H9 (cell line): ENCODE results near the gene PMM2. TPM values are rescaled to one million over a fixed set of nuclear protein-coding genes. Genes with fewer than 3 reads are reported as not detected.

Experiments used
- DNase-seq: peaks from one replicate; pipeline ENCODE4 v3.0.0-alpha.2; 2017
- H2AFZ ChIP-seq: one replicate; pipeline ENCODE4 v1.6.1; 2013; ENCODE audit warnings: mild to moderate bottlenecking, low read length, control low read depth, moderate library complexity
- H2AK5ac ChIP-seq: 2 replicates; pipeline ENCODE4 v1.6.1; 2013; ENCODE audit warnings: low read length, control low read depth, mixed read lengths; ENCODE audit not compliant: insufficient read length
- H2BK120ac ChIP-seq: one replicate; pipeline ENCODE4 v1.6.1; 2013; ENCODE audit warnings: low read depth, mild to moderate bottlenecking, low read length, control low read depth, inconsistent platforms; ENCODE audit not compliant: poor library complexity, severe bottlenecking
- H2BK12ac ChIP-seq: 2 replicates; pipeline ENCODE4 v1.6.1; 2013; ENCODE audit warnings: low read length, control low read depth, mixed read lengths, low read depth; ENCODE audit not compliant: insufficient read length
- H2BK15ac ChIP-seq: 2 replicates; pipeline ENCODE4 v1.6.1; 2013; ENCODE audit warnings: low read depth, low read length, control low read depth
- H2BK20ac ChIP-seq: one replicate; pipeline ENCODE4 v1.6.1; 2013; ENCODE audit warnings: low read depth, mild to moderate bottlenecking, low read length, control low read depth, inconsistent platforms; ENCODE audit not compliant: poor library complexity, severe bottlenecking
- H2BK5ac ChIP-seq: 2 replicates; pipeline ENCODE4 v1.6.1; 2013; ENCODE audit warnings: low read length, control low read depth, mixed read lengths; ENCODE audit not compliant: insufficient read length
- H3K14ac ChIP-seq: 2 replicates; pipeline ENCODE4 v1.6.1; 2013; ENCODE audit warnings: low read length, control low read depth; ENCODE audit not compliant: insufficient read depth
- H3K18ac ChIP-seq: 2 replicates; pipeline ENCODE4 v1.6.1; 2013; ENCODE audit warnings: low read depth, mild to moderate bottlenecking, mixed read lengths, low read length, control low read depth; ENCODE audit not compliant: insufficient read length
- H3K23ac ChIP-seq: 2 replicates; pipeline ENCODE4 v1.6.1; 2013; ENCODE audit warnings: low read length, control low read depth, mixed read lengths, low read depth; ENCODE audit not compliant: insufficient read length
- H3K23me2 ChIP-seq: 2 replicates; pipeline ENCODE4 v1.6.1; 2013; ENCODE audit warnings: low read depth, mild to moderate bottlenecking, mixed read lengths, low read length, control low read depth; ENCODE audit not compliant: insufficient read length, poor library complexity, severe bottlenecking
- H3K27ac ChIP-seq: 2 replicates; pipeline ENCODE4 v1.5.1; 2013; ENCODE audit warnings: low read length, control low read depth, mixed read lengths, low read depth; ENCODE audit not compliant: insufficient read length
- H3K27me3 ChIP-seq: 2 replicates; pipeline ENCODE4 v1.6.1; 2013; ENCODE audit warnings: low read length, control low read depth, inconsistent platforms; ENCODE audit not compliant: insufficient read depth
- H3K4ac ChIP-seq: 2 replicates; pipeline ENCODE4 v1.6.1; 2013; ENCODE audit warnings: low read depth, mild to moderate bottlenecking, control low read depth, inconsistent platforms, low read length, moderate library complexity
- H3K4me1 ChIP-seq: 2 replicates; pipeline ENCODE4 v1.6.1; 2013; ENCODE audit warnings: low read length, control low read depth, inconsistent platforms; ENCODE audit not compliant: insufficient read depth
- H3K4me2 ChIP-seq: 2 replicates; pipeline ENCODE4 v1.6.1; 2013; ENCODE audit warnings: low read length, control low read depth, mixed read lengths; ENCODE audit not compliant: insufficient read length, insufficient read depth
- H3K56ac ChIP-seq: 2 replicates; pipeline ENCODE4 v1.6.1; 2013; ENCODE audit warnings: low read depth, mild to moderate bottlenecking, mixed read lengths, low read length, control low read depth; ENCODE audit not compliant: insufficient read length
- H3K79me1 ChIP-seq: 2 replicates; pipeline ENCODE4 v1.6.1; 2013; ENCODE audit warnings: low read depth, mild to moderate bottlenecking, moderate library complexity, low read length, control low read depth, inconsistent platforms; ENCODE audit not compliant: insufficient read depth, poor library complexity, severe bottlenecking
- H3K79me2 ChIP-seq: 2 replicates; pipeline ENCODE4 v1.6.1; 2013; ENCODE audit warnings: low read length, control low read depth, inconsistent platforms; ENCODE audit not compliant: insufficient read depth
- H3K9ac ChIP-seq: 2 replicates; pipeline ENCODE4 v1.6.1; 2013; ENCODE audit warnings: low read length, control low read depth, mixed read lengths; ENCODE audit not compliant: insufficient read length; ENCODE audit errors: extremely low read depth
- H3K9me3 ChIP-seq: one replicate; pipeline ENCODE4 v1.6.1; 2013; ENCODE audit warnings: low read depth, low read length, inconsistent platforms; ENCODE audit not compliant: control insufficient read depth
- H3T11ph ChIP-seq: one replicate; pipeline ENCODE4 v1.6.1; 2013; ENCODE audit warnings: mild to moderate bottlenecking, low read length, control low read depth, inconsistent platforms
- H4K20me1 ChIP-seq: one replicate; pipeline ENCODE4 v1.6.1; 2013; ENCODE audit not compliant: control insufficient read depth, insufficient read length, insufficient read depth
- H4K5ac ChIP-seq: 2 replicates; pipeline ENCODE4 v1.6.1; 2013; ENCODE audit warnings: low read depth, mild to moderate bottlenecking, mixed read lengths, low read length, control low read depth; ENCODE audit not compliant: insufficient read length
- H4K8ac ChIP-seq: replicated peaks from 2 replicates; pipeline ENCODE4 v1.6.1; 2013; ENCODE audit warnings: low read length, control low read depth, mixed read lengths, low read depth; ENCODE audit not compliant: insufficient read length
- H4K91ac ChIP-seq: 2 replicates; pipeline ENCODE4 v1.6.1; 2013; ENCODE audit warnings: low read depth, mild to moderate bottlenecking, moderate library complexity, mixed read lengths, low read length, control low read depth; ENCODE audit not compliant: insufficient read length
- H3K27ac Mint-ChIP-seq, 3 experiments: 2 replicates in 2 of 3; 3 replicates in 1 of 3; pipeline ENCODE4 v1.8.0; 2020 to 2021; ENCODE audit warnings: mixed read lengths in 3 of 3, mild to moderate bottlenecking in 1 of 3, moderate library complexity in 1 of 3
- H3K27me3 Mint-ChIP-seq: 2 replicates; pipeline ENCODE4 v1.8.0; 2021; ENCODE audit warnings: low read depth, mild to moderate bottlenecking, moderate library complexity, mixed read lengths
- H3K36me3 Mint-ChIP-seq, 3 experiments: 2 replicates in 2 of 3; 3 replicates in 1 of 3; pipeline ENCODE4 v1.8.0; 2020 to 2021; ENCODE audit warnings: low read depth in 3 of 3, mixed read lengths in 3 of 3; ENCODE audit not compliant: insufficient read depth in 1 of 3
- H3K4me1 Mint-ChIP-seq, 2 experiments: 2 replicates each; pipeline ENCODE4 v1.8.0; 2020; ENCODE audit warnings: mixed read lengths in 2 of 2
- H3K4me3 Mint-ChIP-seq, 2 experiments: 2 replicates in 1 of 2; 3 replicates in 1 of 2; pipeline ENCODE4 v1.8.0; 2020 to 2021; ENCODE audit warnings: mild to moderate bottlenecking in 2 of 2, mixed read lengths in 2 of 2, moderate library complexity in 1 of 2
- H3K9me3 Mint-ChIP-seq, 2 experiments: 2 replicates in 1 of 2; 3 replicates in 1 of 2; pipeline ENCODE4 v1.8.0; 2020; ENCODE audit warnings: mild to moderate bottlenecking in 2 of 2, mixed read lengths in 2 of 2, moderate library complexity in 1 of 2
- CTCF ChIP-seq: fragments of 200-600 bp; sonication (generic); conservative IDR thresholded peaks from 3 replicates; pipeline ENCODE4 v1.8.0; 2021; ENCODE audit warnings: antibody characterized with exemption, mild to moderate bottlenecking
- WGBS: extraction: QIAGEN DNeasy Blood & Tissue Kit; methylation state at CpG from one replicate; pipeline ENCODE4 v1.1.7; 2013; ENCODE audit warnings: missing lambda C conversion rate, low lambda C conversion rate, mixed read lengths; ENCODE audit not compliant: insufficient read length; ENCODE audit errors: extremely low coverage; 5-methylcytosine and 5-hydroxymethylcytosine counted together
- total RNA-seq: library from RNA; stranded (reverse); gene quantifications from 2 replicates; pipeline ENCODE4 v1.2.1, GENCODE V29; 2021

Gene PMM2
- total RNA-seq, 1 experiment from 2014 or later = 82.7 TPM

DNA sequence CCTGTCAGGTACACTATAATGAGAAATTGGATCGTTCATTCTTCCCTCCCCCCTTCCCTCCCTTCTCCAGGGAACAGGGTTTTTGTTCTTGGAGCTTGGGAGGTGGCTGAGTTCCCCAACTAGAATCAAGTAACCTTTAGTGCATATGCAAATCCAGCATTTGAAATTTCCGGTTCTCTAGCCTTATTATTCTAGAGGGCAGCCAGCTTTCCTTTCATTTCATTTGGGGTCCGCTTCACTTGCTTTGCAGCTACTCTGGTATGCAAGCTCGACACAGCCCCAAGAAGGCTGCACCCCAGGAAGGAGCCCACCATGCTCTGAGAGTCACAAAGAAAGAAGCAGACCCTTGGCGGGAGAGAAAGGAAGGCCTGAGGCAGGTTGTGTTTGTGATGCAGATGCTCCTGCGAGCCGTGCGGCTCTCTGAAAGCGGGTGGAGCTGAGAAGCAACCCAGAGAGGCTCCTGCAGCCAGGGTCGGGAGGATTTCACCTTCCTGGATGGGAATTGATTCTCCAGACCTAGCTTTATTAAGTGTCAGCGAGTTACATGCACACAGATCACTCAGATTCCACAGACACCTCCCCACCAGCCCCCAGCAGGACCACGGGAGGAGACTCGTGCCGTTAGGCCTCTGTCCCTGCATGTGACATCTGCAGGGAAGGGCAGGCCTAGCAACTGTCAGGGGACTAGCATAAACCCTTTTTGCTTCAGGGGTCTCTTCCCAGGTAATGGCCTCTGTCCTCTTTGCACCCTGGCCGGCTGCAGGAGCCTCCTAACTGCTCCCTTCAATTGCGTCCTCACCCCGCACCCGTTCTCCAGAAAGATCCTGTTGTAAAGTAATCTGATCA lies 34.5 kb downstream of the PMM2 start:
- no peak overlapping the region for H3K56ac ChIP-seq
- Mint-ChIP-seq H3K27me3 (no peaks in the 10 kb centered on the region), H3K9me3 (no peaks in the 10 kb centered on the region), H3K36me3 (peaks cover 16 to 38% (median 26%) of the 10 kb centered on the region in 3 experiments), H3K4me3 (peak overlapping the region; percentile 46 to 67), H3K4me1 (peaks cover 57 to 59% of the 10 kb centered on the region in 2 experiments), H3K27ac (peak overlapping the region; percentile 99 to 100 (median 99))
- H3K23me2 ChIP-seq = no peaks in the 10 kb centered on the region
- peak overlapping the region; percentile 88 for H3K27ac ChIP-seq
- H2AFZ ChIP-seq = no peak overlapping the region
- H3K9me3 ChIP-seq = no peaks in the 10 kb centered on the region
- H3K18ac ChIP-seq = peak overlapping the region; percentile 83
- peak overlapping the region; percentile 24 for H2BK5ac ChIP-seq
- H4K20me1 ChIP-seq = no peaks in the 10 kb centered on the region
- no peaks in the 10 kb centered on the region for H3K27me3 ChIP-seq
- H2BK120ac ChIP-seq = peak overlapping the region; percentile 70
- H2BK20ac ChIP-seq = no peak overlapping the region
- no peak overlapping the region for H3T11ph ChIP-seq
- no peak overlapping the region; the same call in 1 of the 2 replicates for H3K4ac ChIP-seq
- H3K79me2 ChIP-seq = no peaks in the 10 kb centered on the region
- H4K8ac ChIP-seq = no peak overlapping the region
- no CpG with 5 or more reads among the region's 18 CpGs for WGBS
- peak; percentile 91 for DNase-seq
- H3K79me1 ChIP-seq = no peaks in the 10 kb centered on the region
- H2AK5ac ChIP-seq = no peak overlapping the region
- no peak overlapping the region for H2BK15ac ChIP-seq
- H3K9ac ChIP-seq = peak overlapping the region; percentile 62
- TF ChIP-seq CTCF = no peak
- H4K91ac ChIP-seq = peak overlapping the region; percentile 58
- H3K23ac ChIP-seq = no peak overlapping the region
- H4K5ac ChIP-seq = peak overlapping the region; percentile 37
- H2BK12ac ChIP-seq = no peak overlapping the region
- peaks cover 17% of the 10 kb centered on the region for H3K4me1 ChIP-seq
- peak overlapping the region; percentile 80; the same call in 1 of the 2 replicates for H3K14ac ChIP-seq
- H3K4me2 ChIP-seq = peak overlapping the region; percentile 23
